SK-N-MC (cell line): ENCODE results near the gene PTPRJ.

Source experiments
- EZH2 ChIP-seq: fragments of 200-600 bp; sonication (generic); IDR thresholded peaks from one replicate; pipeline ENCODE4 v1.6.1; 2017; ENCODE audit warnings: antibody characterized with exemption
- FOXP2 ChIP-seq: optimal IDR thresholded peaks from 2 replicates; pipeline ENCODE3; 2011; ENCODE audit warnings: mild to moderate bottlenecking, moderate library complexity; ENCODE audit not compliant: insufficient read depth; ENCODE audit errors: extremely low read length, control extremely low read depth
- POLR2AphosphoS5 ChIP-seq: IDR thresholded peaks from 2 replicates; pipeline ENCODE4 v1.6.1; 2012; ENCODE audit warnings: mild to moderate bottlenecking, low read depth, low read length, borderline replicate concordance

DNA sequence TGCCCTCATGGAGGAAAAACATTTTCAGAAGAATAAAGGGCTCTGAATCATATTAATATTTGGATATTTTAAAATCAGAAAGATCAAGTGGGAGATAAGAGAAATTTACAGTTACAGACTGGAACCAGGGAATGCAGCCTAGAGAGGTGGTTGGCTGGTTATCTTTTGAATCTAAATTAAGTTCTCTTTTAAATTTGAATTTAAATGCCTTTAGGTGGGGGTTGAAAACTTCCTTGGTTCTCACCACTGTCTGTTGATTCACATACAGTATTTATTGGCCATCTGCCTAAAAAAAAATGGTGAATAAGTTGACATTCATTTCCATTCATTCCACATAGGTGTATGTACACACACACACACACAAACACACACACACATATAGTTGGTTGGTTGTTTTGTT lies 35.7 kb upstream of the PTPRJ start:
- TF ChIP-seq POLR2AphosphoS5 = no peak
- no peak for TF ChIP-seq EZH2
- no peak for TF ChIP-seq FOXP2
